ENCODE measurements around the gene TSNAX.

The TSNAX gene

DNA sequence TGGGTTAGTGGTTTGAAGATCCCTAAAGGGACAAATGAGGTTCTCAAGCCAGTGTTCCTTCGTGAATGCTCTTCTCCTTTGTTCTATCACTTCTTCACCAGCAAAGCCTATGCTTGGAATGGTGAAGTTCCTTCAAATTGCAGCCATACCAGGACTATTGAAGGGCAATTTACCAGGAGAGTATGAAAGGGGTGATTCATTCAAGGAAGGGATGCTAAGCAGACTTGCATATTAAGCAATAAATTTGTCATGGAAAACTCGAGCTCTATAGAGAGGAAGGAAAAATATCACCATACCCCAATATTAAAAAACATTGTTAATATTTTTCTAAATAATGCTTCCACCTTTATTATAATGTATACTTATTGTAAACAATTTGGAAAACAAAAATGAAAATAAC, 9.3 kb upstream of the TSNAX start:
- Histone ChIP-seq H3F3A (ENCODE audit: low read depth) (no peaks in the 10 kb centered on the region), H4K20me1 (ENCODE audit: insufficient read depth, low read length, poor library complexity, severe bottlenecking) (no peaks in the 10 kb centered on the region), H3K4me3 (ENCODE audit: low read length, poor library complexity, severe bottlenecking) (no peak overlapping the region), H3K9me3 (ENCODE audit: insufficient read depth, low read depth, low read length) (no peaks in the 10 kb centered on the region), H3K4me1 (ENCODE audit: insufficient read depth, low read length, poor library complexity, severe bottlenecking) (no peaks in the 10 kb centered on the region), H3K27me3 (ENCODE audit: insufficient read depth, low read length, poor library complexity, severe bottlenecking) (no peaks in the 10 kb centered on the region), H2AFZ (ENCODE audit: low read length) (no peak overlapping the region), H3K9ac (ENCODE audit: low read depth, low read length, poor library complexity, severe bottlenecking) (no peak overlapping the region), H3K4me2 (ENCODE audit: low read depth, low read length, poor library complexity, severe bottlenecking) (no peak overlapping the region), H3K9me2 (replicated peaks; ENCODE audit: low read depth, low read length) (no peaks in the 10 kb centered on the region), H3K79me2 (ENCODE audit: insufficient read depth, low read length) (no peaks in the 10 kb centered on the region), H3K36me3 (ENCODE audit: insufficient read depth, low read length) (no peaks in the 10 kb centered on the region)
- TF ChIP-seq, protein P1, sequence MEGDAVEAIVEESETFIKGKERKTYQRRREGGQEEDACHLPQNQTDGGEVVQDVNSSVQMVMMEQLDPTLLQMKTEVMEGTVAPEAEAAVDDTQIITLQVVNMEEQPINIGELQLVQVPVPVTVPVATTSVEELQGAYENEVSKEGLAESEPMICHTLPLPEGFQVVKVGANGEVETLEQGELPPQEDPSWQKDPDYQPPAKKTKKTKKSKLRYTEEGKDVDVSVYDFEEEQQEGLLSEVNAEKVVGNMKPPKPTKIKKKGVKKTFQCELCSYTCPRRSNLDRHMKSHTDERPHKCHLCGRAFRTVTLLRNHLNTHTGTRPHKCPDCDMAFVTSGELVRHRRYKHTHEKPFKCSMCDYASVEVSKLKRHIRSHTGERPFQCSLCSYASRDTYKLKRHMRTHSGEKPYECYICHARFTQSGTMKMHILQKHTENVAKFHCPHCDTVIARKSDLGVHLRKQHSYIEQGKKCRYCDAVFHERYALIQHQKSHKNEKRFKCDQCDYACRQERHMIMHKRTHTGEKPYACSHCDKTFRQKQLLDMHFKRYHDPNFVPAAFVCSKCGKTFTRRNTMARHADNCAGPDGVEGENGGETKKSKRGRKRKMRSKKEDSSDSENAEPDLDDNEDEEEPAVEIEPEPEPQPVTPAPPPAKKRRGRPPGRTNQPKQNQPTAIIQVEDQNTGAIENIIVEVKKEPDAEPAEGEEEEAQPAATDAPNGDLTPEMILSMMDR (conservative IDR thresholded peaks at IDR 0.05; ENCODE audit: low read length), result no peak
- no peak for TF ChIP-seq EZH2phosphoT487 (IDR thresholded peaks at IDR 0.05; ENCODE audit: borderline replicate concordance)

DNA sequence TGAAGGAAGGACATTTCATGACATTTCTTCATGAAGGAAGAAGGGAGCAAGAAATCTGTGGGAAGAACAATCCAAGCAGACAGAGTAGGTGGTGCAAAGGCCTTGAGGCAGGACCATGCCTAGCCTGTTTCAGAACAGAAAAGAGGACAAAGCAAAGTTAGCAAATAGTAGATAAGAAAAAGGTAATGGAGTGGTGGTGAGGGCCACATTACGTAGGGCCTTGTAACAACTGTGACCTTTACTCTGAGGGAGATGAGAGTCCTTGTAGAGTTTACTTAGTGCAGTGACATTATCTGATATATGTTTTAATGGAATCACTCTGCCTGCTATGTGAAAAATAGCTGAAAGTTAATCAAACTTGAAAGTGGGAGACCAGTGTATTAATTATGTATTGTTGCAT, 6.4 kb upstream of the TSNAX start:
- Histone ChIP-seq H3K4me3 (ENCODE audit: low read length, poor library complexity, severe bottlenecking) (no peak overlapping the region), H3K4me1 (ENCODE audit: insufficient read depth, low read length, poor library complexity, severe bottlenecking) (no peaks in the 10 kb centered on the region), H3K79me2 (ENCODE audit: insufficient read depth, low read length) (no peaks in the 10 kb centered on the region), H3K9me2 (replicated peaks; ENCODE audit: low read depth, low read length) (no peaks in the 10 kb centered on the region), H3K9me3 (ENCODE audit: insufficient read depth, low read depth, low read length) (no peaks in the 10 kb centered on the region), H3K27me3 (ENCODE audit: insufficient read depth, low read length, poor library complexity, severe bottlenecking) (no peaks in the 10 kb centered on the region), H4K20me1 (ENCODE audit: insufficient read depth, low read length, poor library complexity, severe bottlenecking) (no peaks in the 10 kb centered on the region), H2AFZ (ENCODE audit: low read length) (no peak overlapping the region), H3K36me3 (ENCODE audit: insufficient read depth, low read length) (no peaks in the 10 kb centered on the region), H3K4me2 (ENCODE audit: low read depth, low read length, poor library complexity, severe bottlenecking) (no peak overlapping the region), H3K9ac (ENCODE audit: low read depth, low read length, poor library complexity, severe bottlenecking) (no peak overlapping the region), H3F3A (ENCODE audit: low read depth) (no peaks in the 10 kb centered on the region)
- TF ChIP-seq EZH2phosphoT487 (IDR thresholded peaks at IDR 0.05; ENCODE audit: borderline replicate concordance), result no peak
- TF ChIP-seq, protein P1 (conservative IDR thresholded peaks at IDR 0.05; ENCODE audit: low read length), result no peak

DNA sequence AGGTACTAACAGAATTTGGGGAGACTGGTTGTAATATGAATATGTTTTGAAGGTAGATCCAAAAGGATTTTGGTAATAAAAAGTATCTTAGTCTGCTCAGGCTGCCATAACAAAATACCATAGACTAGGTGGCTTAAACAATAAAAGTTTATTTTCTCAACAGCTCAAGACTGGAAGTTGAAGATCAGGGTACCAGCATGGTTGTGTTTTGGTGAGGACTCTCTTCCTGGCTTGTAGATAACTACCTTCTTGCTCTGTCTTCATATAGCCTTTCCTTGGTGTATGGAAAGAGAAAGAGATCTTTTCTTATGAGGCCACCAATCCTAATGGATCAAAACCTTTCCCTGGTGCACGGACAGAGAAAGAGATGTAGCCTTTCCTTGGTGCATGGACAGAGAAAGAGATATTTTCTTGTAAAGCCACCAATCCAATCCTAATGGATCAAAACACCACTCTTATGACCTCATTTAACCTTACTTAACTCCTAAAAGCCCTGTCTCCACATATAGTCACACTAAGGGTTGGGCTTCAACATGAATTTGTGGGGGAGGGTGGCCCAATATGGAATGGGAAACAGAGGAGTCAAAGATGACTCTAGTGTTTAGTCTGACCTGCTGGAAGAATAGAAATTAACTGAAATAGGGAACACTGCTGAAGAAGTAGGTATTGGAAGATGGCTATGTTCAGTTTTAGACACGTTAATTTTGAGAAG, 5.4 kb upstream of the TSNAX start:
- H3K9ac ChIP-seq (ENCODE audit: low read depth, low read length, poor library complexity, severe bottlenecking), result no peak overlapping the region
- H3K4me1 ChIP-seq (ENCODE audit: insufficient read depth, low read length, poor library complexity, severe bottlenecking), result peaks cover 9% of the 10 kb centered on the region
- no peaks in the 10 kb centered on the region for H4K20me1 ChIP-seq (ENCODE audit: insufficient read depth, low read length, poor library complexity, severe bottlenecking)
- H3K27me3 ChIP-seq (ENCODE audit: insufficient read depth, low read length, poor library complexity, severe bottlenecking), result no peaks in the 10 kb centered on the region
- no peaks in the 10 kb centered on the region for H3K9me2 ChIP-seq (replicated peaks; ENCODE audit: low read depth, low read length)
- no peaks in the 10 kb centered on the region for H3K9me3 ChIP-seq (ENCODE audit: insufficient read depth, low read depth, low read length)
- H3K4me3 ChIP-seq (ENCODE audit: low read length, poor library complexity, severe bottlenecking), result no peak overlapping the region
- no peaks in the 10 kb centered on the region for H3K79me2 ChIP-seq (ENCODE audit: insufficient read depth, low read length)
- H3K4me2 ChIP-seq (ENCODE audit: low read depth, low read length, poor library complexity, severe bottlenecking), result no peak overlapping the region
- H2AFZ ChIP-seq (ENCODE audit: low read length), result no peak overlapping the region
- TF ChIP-seq EZH2phosphoT487 (IDR thresholded peaks at IDR 0.05; ENCODE audit: borderline replicate concordance), result no peak
- TF ChIP-seq, protein P1 (conservative IDR thresholded peaks at IDR 0.05; ENCODE audit: low read length), result no peak
- H3F3A ChIP-seq (ENCODE audit: low read depth), result no peaks in the 10 kb centered on the region
- no peaks in the 10 kb centered on the region for H3K36me3 ChIP-seq (ENCODE audit: insufficient read depth, low read length)
